ENCODE results near the gene ZMYND8.

The ZMYND8 gene

DNA sequence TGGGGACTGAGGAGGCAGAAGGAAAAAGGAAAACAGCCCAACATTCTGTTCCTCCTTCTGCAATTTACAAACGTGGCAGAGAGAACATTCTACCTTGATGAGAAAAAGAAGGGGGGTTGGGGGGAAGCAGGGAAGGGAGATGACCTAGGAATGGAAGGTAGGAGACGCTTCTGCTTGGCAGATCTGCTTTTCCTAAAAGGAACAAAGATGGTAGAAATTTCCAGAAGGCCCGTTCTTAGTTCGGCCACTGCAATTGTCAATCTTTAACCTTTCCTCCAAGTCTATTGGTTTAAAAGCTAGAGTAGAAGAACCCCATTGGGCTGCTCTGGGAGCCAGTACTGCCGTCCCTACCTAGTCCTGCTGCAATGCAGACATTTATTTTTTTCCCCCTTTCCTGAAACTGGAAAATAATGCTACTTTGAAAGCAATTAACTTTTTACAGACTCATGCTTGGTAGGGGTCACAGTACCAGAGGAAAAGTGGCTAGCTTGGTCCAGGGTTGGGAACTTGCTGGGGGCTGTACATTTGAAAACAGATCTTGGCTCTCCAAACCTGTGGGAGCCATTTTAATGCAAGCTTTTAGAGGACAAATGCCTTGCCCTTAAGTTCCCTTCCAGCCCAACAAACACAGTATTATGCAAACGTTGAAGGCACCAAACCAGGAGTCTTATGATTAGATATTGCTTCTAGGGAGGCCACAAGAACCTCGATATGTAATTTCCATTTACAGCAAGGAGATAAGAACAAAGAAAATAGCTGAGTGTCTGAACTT is 2.6 kb downstream of the ZMYND8 start:
- no peak overlapping the region for H3K4me3 ChIP-seq (ENCODE audit: low read depth, low read length)

DNA sequence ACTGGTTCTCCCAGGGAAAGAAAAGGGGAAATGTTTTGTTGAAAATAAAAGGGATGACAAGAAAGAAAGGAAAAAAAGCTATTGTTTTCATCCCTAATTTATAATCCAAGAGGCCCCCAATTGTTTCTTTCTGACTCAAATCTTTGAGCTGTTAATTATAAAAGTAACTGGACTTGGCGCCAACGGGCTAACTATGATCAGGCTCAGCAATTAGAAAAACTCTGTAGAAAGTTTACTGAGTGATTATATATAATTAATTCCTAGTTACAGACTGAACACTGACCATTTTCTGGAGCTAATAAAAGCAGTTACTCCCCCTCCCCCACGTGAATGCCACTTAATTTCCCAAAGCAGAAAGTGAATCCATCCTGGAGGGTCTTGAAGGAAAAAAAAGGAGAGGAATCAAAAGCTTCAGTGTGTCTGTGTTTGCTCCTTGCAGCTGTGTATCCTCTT is 3.2 kb downstream of the ZMYND8 start:
- Histone ChIP-seq H3K4me1 (ENCODE audit: control insufficient read depth, insufficient read depth, low read length) (peaks cover 49% of the 10 kb centered on the region), H3K4me3 (ENCODE audit: low read depth, low read length) (no peak overlapping the region), H3K9me3 (ENCODE audit: control insufficient read depth, insufficient read depth, low read depth, low read length) (no peaks in the 10 kb centered on the region), H3K27ac (ENCODE audit: extremely low read depth, low read depth, low read length) (peak overlapping the region; percentile 66), H3K36me3 (ENCODE audit: control insufficient read depth in 2 of 2, insufficient read depth in 1 of 2, low read length in 2 of 2) (peaks cover 0 to 18% of the 10 kb centered on the region in 2 experiments; a peak in 1 of 3 replicates)
- POLR2A ChIA-PET = interaction anchor here (1.5 kb wide), 1 partner anchor 10 kb away, joined by 3 read pairs; no protein-coding TSS in a partner anchor
- TF ChIP-seq IKZF3 (tag by site-specific recombination; IDR thresholded peaks at IDR 0.05) (peak; percentile 39; the same call in 1 of the 2 replicates), PRDM1 (tag by site-specific recombination; IDR thresholded peaks at IDR 0.05) (peak; percentile 26; the same call in 1 of the 2 replicates), ZNF324 (tag by site-specific recombination; IDR thresholded peaks at IDR 0.05) (no peak), SP7 (tag by site-specific recombination; IDR thresholded peaks at IDR 0.05) (0 out of 2 replicates have a peak, but pooled peaks have one; percentile 32)
- CTCF ChIA-PET = interaction anchor here (0.5 to 2.1 kb wide), 6 partner anchors 29 to 268 kb away, joined by 3 to 21 read pairs (median 3); no protein-coding TSS in a partner anchor

More for the DNA sequence above, 2.6 kb downstream of the ZMYND8 start:
- POLR2A ChIA-PET = interaction anchor here (0.9 kb wide), 1 partner anchor 30 kb away, joined by 3 read pairs; no protein-coding TSS in a partner anchor
- no peaks in the 10 kb centered on the region for H3K9me3 ChIP-seq (ENCODE audit: control insufficient read depth, insufficient read depth, low read depth, low read length)
- H3K27ac ChIP-seq (ENCODE audit: extremely low read depth, low read depth, low read length) = peak overlapping the region; percentile 51
- H3K36me3 ChIP-seq (ENCODE audit: control insufficient read depth in 2 of 2, insufficient read depth in 1 of 2, low read length in 2 of 2) = peaks cover 0 to 13% of the 10 kb centered on the region in 2 experiments; a peak in 1 of 3 replicates
- peaks cover 49% of the 10 kb centered on the region for H3K4me1 ChIP-seq (ENCODE audit: control insufficient read depth, insufficient read depth, low read length)
- TF ChIP-seq MZF1 (tag by site-specific recombination; IDR thresholded peaks at IDR 0.05; ENCODE audit: borderline replicate concordance) (no peak), ZNF768 (tag by site-specific recombination; IDR thresholded peaks at IDR 0.05) (no peak), ZNF366 (tag by site-specific recombination; conservative IDR thresholded peaks at IDR 0.05) (0 out of 2 replicates have a peak, but pooled peaks have one; percentile 26), ZXDB (tag by site-specific recombination; IDR thresholded peaks at IDR 0.05) (no peak), SP7 (tag by site-specific recombination; IDR thresholded peaks at IDR 0.05) (0 out of 2 replicates have a peak, but pooled peaks have one; percentile 22), ZNF830 (tag by site-specific recombination; IDR thresholded peaks at IDR 0.05; ENCODE audit: low read depth) (no peak), ZFP37 (tag by site-specific recombination; IDR thresholded peaks at IDR 0.05) (no peak)
- TF ChIP-seq, protein P1, sequence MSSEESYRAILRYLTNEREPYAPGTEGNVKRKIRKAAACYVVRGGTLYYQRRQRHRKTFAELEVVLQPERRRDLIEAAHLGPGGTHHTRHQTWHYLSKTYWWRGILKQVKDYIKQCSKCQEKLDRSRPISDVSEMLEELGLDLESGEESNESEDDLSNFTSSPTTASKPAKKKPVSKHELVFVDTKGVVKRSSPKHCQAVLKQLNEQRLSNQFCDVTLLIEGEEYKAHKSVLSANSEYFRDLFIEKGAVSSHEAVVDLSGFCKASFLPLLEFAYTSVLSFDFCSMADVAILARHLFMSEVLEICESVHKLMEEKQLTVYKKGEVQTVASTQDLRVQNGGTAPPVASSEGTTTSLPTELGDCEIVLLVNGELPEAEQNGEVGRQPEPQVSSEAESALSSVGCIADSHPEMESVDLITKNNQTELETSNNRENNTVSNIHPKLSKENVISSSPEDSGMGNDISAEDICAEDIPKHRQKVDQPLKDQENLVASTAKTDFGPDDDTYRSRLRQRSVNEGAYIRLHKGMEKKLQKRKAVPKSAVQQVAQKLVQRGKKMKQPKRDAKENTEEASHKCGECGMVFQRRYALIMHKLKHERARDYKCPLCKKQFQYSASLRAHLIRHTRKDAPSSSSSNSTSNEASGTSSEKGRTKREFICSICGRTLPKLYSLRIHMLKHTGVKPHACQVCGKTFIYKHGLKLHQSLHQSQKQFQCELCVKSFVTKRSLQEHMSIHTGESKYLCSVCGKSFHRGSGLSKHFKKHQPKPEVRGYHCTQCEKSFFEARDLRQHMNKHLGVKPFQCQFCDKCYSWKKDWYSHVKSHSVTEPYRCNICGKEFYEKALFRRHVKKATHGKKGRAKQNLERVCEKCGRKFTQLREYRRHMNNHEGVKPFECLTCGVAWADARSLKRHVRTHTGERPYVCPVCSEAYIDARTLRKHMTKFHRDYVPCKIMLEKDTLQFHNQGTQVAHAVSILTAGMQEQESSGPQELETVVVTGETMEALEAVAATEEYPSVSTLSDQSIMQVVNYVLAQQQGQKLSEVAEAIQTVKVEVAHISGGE (tag by site-specific recombination; conservative IDR thresholded peaks at IDR 0.05; ENCODE audit: low read depth) = peak; percentile 25; the same call in 1 of the 2 replicates
- TF ChIP-seq, protein P2, sequence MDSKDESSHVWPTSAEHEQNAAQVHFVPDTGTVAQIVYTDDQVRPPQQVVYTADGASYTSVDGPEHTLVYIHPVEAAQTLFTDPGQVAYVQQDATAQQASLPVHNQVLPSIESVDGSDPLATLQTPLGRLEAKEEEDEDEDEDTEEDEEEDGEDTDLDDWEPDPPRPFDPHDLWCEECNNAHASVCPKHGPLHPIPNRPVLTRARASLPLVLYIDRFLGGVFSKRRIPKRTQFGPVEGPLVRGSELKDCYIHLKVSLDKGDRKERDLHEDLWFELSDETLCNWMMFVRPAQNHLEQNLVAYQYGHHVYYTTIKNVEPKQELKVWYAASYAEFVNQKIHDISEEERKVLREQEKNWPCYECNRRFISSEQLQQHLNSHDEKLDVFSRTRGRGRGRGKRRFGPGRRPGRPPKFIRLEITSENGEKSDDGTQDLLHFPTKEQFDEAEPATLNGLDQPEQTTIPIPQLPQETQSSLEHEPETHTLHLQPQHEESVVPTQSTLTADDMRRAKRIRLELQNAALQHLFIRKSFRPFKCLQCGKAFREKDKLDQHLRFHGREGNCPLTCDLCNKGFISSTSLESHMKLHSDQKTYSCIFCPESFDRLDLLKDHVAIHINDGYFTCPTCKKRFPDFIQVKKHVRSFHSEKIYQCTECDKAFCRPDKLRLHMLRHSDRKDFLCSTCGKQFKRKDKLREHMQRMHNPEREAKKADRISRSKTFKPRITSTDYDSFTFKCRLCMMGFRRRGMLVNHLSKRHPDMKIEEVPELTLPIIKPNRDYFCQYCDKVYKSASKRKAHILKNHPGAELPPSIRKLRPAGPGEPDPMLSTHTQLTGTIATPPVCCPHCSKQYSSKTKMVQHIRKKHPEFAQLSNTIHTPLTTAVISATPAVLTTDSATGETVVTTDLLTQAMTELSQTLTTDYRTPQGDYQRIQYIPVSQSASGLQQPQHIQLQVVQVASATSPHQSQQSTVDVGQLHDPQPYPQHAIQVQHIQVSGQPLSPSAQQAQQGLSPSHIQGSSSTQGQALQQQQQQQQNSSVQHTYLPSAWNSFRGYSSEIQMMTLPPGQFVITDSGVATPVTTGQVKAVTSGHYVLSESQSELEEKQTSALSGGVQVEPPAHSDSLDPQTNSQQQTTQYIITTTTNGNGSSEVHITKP (tag by site-specific recombination; IDR thresholded peaks at IDR 0.05) = peak; percentile 86
- TF ChIP-seq, protein P3, sequence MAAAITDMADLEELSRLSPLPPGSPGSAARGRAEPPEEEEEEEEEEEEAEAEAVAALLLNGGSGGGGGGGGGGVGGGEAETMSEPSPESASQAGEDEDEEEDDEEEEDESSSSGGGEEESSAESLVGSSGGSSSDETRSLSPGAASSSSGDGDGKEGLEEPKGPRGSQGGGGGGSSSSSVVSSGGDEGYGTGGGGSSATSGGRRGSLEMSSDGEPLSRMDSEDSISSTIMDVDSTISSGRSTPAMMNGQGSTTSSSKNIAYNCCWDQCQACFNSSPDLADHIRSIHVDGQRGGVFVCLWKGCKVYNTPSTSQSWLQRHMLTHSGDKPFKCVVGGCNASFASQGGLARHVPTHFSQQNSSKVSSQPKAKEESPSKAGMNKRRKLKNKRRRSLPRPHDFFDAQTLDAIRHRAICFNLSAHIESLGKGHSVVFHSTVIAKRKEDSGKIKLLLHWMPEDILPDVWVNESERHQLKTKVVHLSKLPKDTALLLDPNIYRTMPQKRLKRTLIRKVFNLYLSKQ (tag by site-specific recombination; IDR thresholded peaks at IDR 0.05; ENCODE audit: borderline replicate concordance) = no peak
- CTCF ChIA-PET = interaction anchor here (0.7 to 2.1 kb wide), 5 partner anchors 29 to 267 kb away, joined by 3 to 21 read pairs (median 3); no protein-coding TSS in a partner anchor

All from HEK293 (cell line).